ENCODE data around the gene C2CD4B.

Gene C2CD4B

GRCh38 chr15:62118520-62119226 lies 46.4 kb downstream of the C2CD4B start:
- peak; percentile 36 for DNase-seq (ENCODE audit: low read depth)

- no peak for DNase-seq (ENCODE audit: low read depth)
These were observed 49.2 kb downstream of the C2CD4B start for GRCh38 chr15:62115847-62116246.

Data from iris pigment epithelial cell (primary cell).